Smooth muscle cell (in vitro differentiated cells): ENCODE measurements around the gene ACKR3. TPM values are rescaled to one million over a fixed set of nuclear protein-coding genes. Genes with fewer than 3 reads are reported as not detected.
A peak's percentile ranks its signal among the peaks of the same experiment; 100 is the strongest.

ENCODE experiments used
- DNase-seq: peaks from one replicate; lab custom pipeline; 2025; ENCODE audit not compliant: unreplicated experiment; lab: John Stamatoyannopoulos, UW
- H2AFZ ChIP-seq: fragments of 200-600 bp; sonication (generic); 2 replicates; pipeline ENCODE4 v1.6.0; 2016; ENCODE audit warnings: antibody characterized with exemption, low read depth, mild to moderate bottlenecking
- H3F3A ChIP-seq: fragments of 200-600 bp; sonication (generic); 2 replicates; pipeline ENCODE4 v1.6.0; 2017; ENCODE audit warnings: antibody characterized with exemption, low read depth
- H3K27ac ChIP-seq: fragments of 200-600 bp; sonication (generic); 2 replicates; pipeline ENCODE4 v1.5.1; 2016; ENCODE audit warnings: low read depth, mild to moderate bottlenecking
- H3K27me3 ChIP-seq: fragments of 200-600 bp; sonication (generic); 2 replicates; pipeline ENCODE4 v1.6.1; 2016; ENCODE audit warnings: low read depth, mild to moderate bottlenecking
- H3K36me3 ChIP-seq: fragments of 200-600 bp; sonication (generic); 2 replicates; pipeline ENCODE4 v1.5.1; 2016; ENCODE audit warnings: low read depth
- H3K4me1 ChIP-seq: fragments of 200-600 bp; sonication (generic); 2 replicates; pipeline ENCODE4 v1.5.1; 2016; ENCODE audit warnings: low read depth
- H3K4me2 ChIP-seq: fragments of 200-600 bp; sonication (generic); 2 replicates; pipeline ENCODE4 v1.6.0; 2016; ENCODE audit warnings: mild to moderate bottlenecking
- H3K4me3 ChIP-seq: fragments of 200-600 bp; sonication (generic); 2 replicates; pipeline ENCODE4 v1.5.1; 2016; ENCODE audit warnings: mild to moderate bottlenecking
- H3K79me2 ChIP-seq: fragments of 200-600 bp; sonication (generic); 2 replicates; pipeline ENCODE4 v1.6.0; 2016; ENCODE audit warnings: low read depth, mild to moderate bottlenecking
- H3K9ac ChIP-seq: fragments of 200-600 bp; sonication (generic); 2 replicates; pipeline ENCODE4 v1.6.0; 2016; ENCODE audit warnings: low read depth
- H3K9me3 ChIP-seq: fragments of 200-600 bp; sonication (generic); replicated peaks from 2 replicates; pipeline ENCODE4 v1.5.1; 2016; ENCODE audit warnings: low read depth
- H4K20me1 ChIP-seq: fragments of 200-600 bp; sonication (generic); 2 replicates; pipeline ENCODE4 v1.6.0; 2016; ENCODE audit warnings: low read depth
- CTCF ChIP-seq: fragments of 200-600 bp; sonication (generic); IDR thresholded peaks from 2 replicates; pipeline ENCODE4 v1.5.1; 2017; ENCODE audit warnings: borderline replicate concordance, mild to moderate bottlenecking, antibody characterized with exemption; ENCODE audit not compliant: insufficient read depth, poor library complexity, severe bottlenecking
- WGBS: methylation state at CpG from one replicate; pipeline ENCODE4 v1.1.7; 2016; ENCODE audit warnings: low lambda C conversion rate; 5-methylcytosine and 5-hydroxymethylcytosine counted together
- polyA plus RNA-seq: library from polyadenylated mRNA; unstranded; fragments of >200 nt; fragmentation: Nextera tagmentation; extraction: Ambion mirVana; gene quantifications from 2 replicates; pipeline ENCODE4 v1.2.1, GENCODE V29; 2016
- total RNA-seq: library from RNA; depleted of rRNA; stranded (reverse); fragments of >200 nt; gene quantifications from 2 replicates; pipeline ENCODE4 v1.2.3, GENCODE V29; 2014

The ACKR3 gene
- total and polyA plus RNA-seq, 2 experiments from 2014 or later: 44.6 to 72.5 TPM

DNA sequence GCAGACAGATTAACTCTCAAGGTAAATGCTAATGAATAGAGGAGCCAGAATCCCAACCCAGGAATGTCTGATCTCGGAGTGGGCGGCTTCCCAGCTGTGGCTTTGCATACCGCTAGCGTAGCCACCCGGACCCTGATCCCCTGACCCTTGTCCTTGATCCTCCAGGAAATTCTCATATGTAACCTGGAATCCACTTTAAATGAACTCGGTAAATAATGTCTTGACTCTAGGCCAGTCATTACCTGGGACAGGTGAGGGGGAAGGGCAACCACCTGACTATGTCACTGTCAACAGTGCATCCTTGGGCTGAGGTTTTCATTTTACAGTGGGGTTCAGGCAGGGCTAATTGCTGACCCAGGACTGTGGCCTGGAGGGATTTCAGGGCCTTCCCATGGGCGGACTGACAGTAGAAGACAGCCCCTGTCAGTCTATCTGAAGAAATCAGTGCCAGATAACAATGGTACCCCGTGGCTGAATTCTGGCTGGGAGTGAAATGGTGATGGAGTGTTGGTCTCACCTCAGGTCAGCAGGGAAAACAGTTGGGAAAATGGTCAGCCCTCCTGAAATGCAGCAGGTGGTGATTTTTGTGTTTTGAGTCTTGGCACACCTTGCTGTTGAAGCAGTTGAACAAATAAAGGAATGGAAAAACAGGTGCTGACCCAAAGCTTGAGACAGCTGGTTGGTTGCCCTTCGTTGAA, 9.6 kb downstream of the ACKR3 start:
- peaks cover 65% of the 10 kb centered on the region for H3K79me2 ChIP-seq
- H3K4me1 ChIP-seq: peaks cover 32% of the 10 kb centered on the region
- 67% methylated on average over 9 of the region's 9 CpGs for WGBS

GRCh38 chr2:236579746-236580315, 10.2 kb downstream of the ACKR3 start:
- H3K36me3 ChIP-seq: no peaks in the 10 kb centered on the region
- H3F3A ChIP-seq: peaks cover 6% of the 10 kb centered on the region
- H3K79me2 ChIP-seq: peaks cover 60% of the 10 kb centered on the region
- no peak overlapping the region for H3K4me2 ChIP-seq
- no peak overlapping the region for H3K27ac ChIP-seq
- H3K4me3 ChIP-seq: no peak overlapping the region
- no peak overlapping the region for H3K9ac ChIP-seq
- no peak for DNase-seq
- peaks cover 36% of the 10 kb centered on the region for H4K20me1 ChIP-seq
- peaks cover 28% of the 10 kb centered on the region for H3K4me1 ChIP-seq
- no peak overlapping the region for H2AFZ ChIP-seq
- WGBS: 87% methylated on average over 9 of the region's 9 CpGs
- no peak for TF ChIP-seq CTCF
- H3K27me3 ChIP-seq: no peaks in the 10 kb centered on the region
- no peaks in the 10 kb centered on the region for H3K9me3 ChIP-seq

More for the DNA sequence above, 9.6 kb downstream of the ACKR3 start:
- no peak overlapping the region for H3K4me3 ChIP-seq
- H4K20me1 ChIP-seq: peaks cover 42% of the 10 kb centered on the region
- TF ChIP-seq CTCF: no peak
- peaks cover 6% of the 10 kb centered on the region for H3F3A ChIP-seq
- H3K9me3 ChIP-seq: no peaks in the 10 kb centered on the region
- H3K4me2 ChIP-seq: no peak overlapping the region
- H2AFZ ChIP-seq: no peak overlapping the region
- H3K9ac ChIP-seq: no peak overlapping the region
- DNase-seq: no peak
- no peaks in the 10 kb centered on the region for H3K36me3 ChIP-seq
- H3K27me3 ChIP-seq: no peaks in the 10 kb centered on the region
- H3K27ac ChIP-seq: peak overlapping the region; percentile 27

DNA sequence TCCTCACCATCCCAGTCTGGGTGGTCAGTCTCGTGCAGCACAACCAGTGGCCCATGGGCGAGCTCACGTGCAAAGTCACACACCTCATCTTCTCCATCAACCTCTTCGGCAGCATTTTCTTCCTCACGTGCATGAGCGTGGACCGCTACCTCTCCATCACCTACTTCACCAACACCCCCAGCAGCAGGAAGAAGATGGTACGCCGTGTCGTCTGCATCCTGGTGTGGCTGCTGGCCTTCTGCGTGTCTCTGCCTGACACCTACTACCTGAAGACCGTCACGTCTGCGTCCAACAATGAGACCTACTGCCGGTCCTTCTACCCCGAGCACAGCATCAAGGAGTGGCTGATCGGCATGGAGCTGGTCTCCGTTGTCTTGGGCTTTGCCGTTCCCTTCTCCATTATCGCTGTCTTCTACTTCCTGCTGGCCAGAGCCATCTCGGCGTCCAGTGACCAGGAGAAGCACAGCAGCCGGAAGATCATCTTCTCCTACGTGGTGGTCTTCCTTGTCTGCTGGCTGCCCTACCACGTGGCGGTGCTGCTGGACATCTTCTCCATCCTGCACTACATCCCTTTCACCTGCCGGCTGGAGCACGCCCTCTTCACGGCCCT, 11.2 kb downstream of the ACKR3 start:
- H3K4me1 ChIP-seq: peaks cover 24% of the 10 kb centered on the region
- WGBS: 97% methylated on average over 29 of the region's 29 CpGs
- H3K9me3 ChIP-seq: no peaks in the 10 kb centered on the region
- no peaks in the 10 kb centered on the region for H3K36me3 ChIP-seq
- peaks cover 6% of the 10 kb centered on the region for H3F3A ChIP-seq
- no peak overlapping the region for H3K27ac ChIP-seq
- peaks cover 53% of the 10 kb centered on the region for H3K79me2 ChIP-seq
- peaks cover 35% of the 10 kb centered on the region for H4K20me1 ChIP-seq
- no peaks in the 10 kb centered on the region for H3K27me3 ChIP-seq
- H3K9ac ChIP-seq: no peak overlapping the region
- no peak overlapping the region for H3K4me2 ChIP-seq
- no peak for DNase-seq
- no peak overlapping the region for H3K4me3 ChIP-seq
- TF ChIP-seq CTCF: no peak
- no peak overlapping the region for H2AFZ ChIP-seq
